Endothelial cell of umbilical vein (primary cell): ENCODE data around the gene CILP2. TPM values are rescaled to one million over a fixed set of nuclear protein-coding genes. Genes with fewer than 3 reads are reported as not detected.

Experiments
- BruUV-seq: library from RNA; stranded (reverse); fragments of 400-500 nt; replicated peaks from 2 replicates; lab custom pipeline; 2021; lab: Mats Ljungman, UMichigan
- CTCF ChIA-PET: fragments of 300-600, 350-600 bp; sonication (Branson Sonifier 250); formaldehyde crosslinking; loops from one replicate; lab custom pipeline; 2021; ENCODE audit warnings: antibody characterized with exemption, inconsistent platforms; lab: Charles Lee
- POLR2A ChIA-PET: fragments of 300-600, 350-600 bp; sonication (Branson Sonifier 250); formaldehyde crosslinking; loops from one replicate; lab custom pipeline; 2021; ENCODE audit warnings: antibody characterized with exemption, inconsistent platforms; lab: Charles Lee
- DNase-seq: peaks from one replicate; pipeline ENCODE4 v3.0.0-alpha.2; 2011; ENCODE audit warnings: low read depth, low spot score
- FAIRE-seq: peaks from 2 replicates; lab custom pipeline; 2011; peaks lifted over from hg19 to GRCh38; lab: Jason Lieb, UNC
- H2AFZ ChIP-seq: 2 replicates; pipeline ENCODE4 v1.6.0; 2012; ENCODE audit warnings: low read depth, low read length, control low read depth, inconsistent platforms
- H3K27ac ChIP-seq: 2 replicates; pipeline ENCODE4 v1.5.1; 2011; ENCODE audit warnings: low read depth, mild to moderate bottlenecking, control low read depth, low read length, moderate library complexity; ENCODE audit not compliant: insufficient read depth
- H3K27me3 ChIP-seq, 2 experiments: 2 replicates each; pipeline versions ENCODE4 v1.6.0 to v1.6.1; 2011; ENCODE audit warnings: low read length in 2 of 2, mixed read lengths in 1 of 2; ENCODE audit not compliant: control insufficient read depth in 2 of 2, insufficient read depth in 2 of 2
- H3K36me3 ChIP-seq, 2 experiments: 2 replicates in 1 of 2; 3 replicates in 1 of 2; pipeline ENCODE4 v1.5.1; 2011; ENCODE audit warnings: low read length in 2 of 2, mild to moderate bottlenecking in 1 of 2, moderate library complexity in 1 of 2; ENCODE audit not compliant: control insufficient read depth in 2 of 2, insufficient read depth in 2 of 2; ENCODE audit errors: extremely low read depth in 1 of 2
- H3K4me1 ChIP-seq: 3 replicates; pipeline ENCODE4 v1.5.1; 2011; ENCODE audit warnings: mild to moderate bottlenecking, low read length; ENCODE audit not compliant: control insufficient read depth, insufficient read depth; ENCODE audit errors: extremely low read depth
- H3K4me2 ChIP-seq: 2 replicates; pipeline ENCODE4 v1.6.1; 2011; ENCODE audit warnings: low read length, control low read depth, mixed read lengths; ENCODE audit not compliant: insufficient read depth
- H3K4me3 ChIP-seq, 3 experiments: fragments of 200-600 bp in 1 of 3; sonication (generic), shearing (Covaris generic) in 1 of 3; replicated peaks in 1 of 3; 2 replicates each; pipeline ENCODE4 v1.5.1; 2011 to 2016; ENCODE audit warnings: control low read depth in 3 of 3, low read length in 3 of 3, mild to moderate bottlenecking in 2 of 3, inconsistent platforms in 1 of 3, low read depth in 1 of 3, moderate library complexity in 1 of 3; ENCODE audit not compliant: insufficient read depth in 1 of 3
- H3K79me2 ChIP-seq: 2 replicates; pipeline ENCODE4 v1.6.0; 2012; ENCODE audit warnings: low read length, inconsistent platforms; ENCODE audit not compliant: control insufficient read depth, insufficient read depth
- H3K9ac ChIP-seq: replicated peaks from 2 replicates; pipeline ENCODE3; 2011; ENCODE audit warnings: low read length, control low read depth; ENCODE audit not compliant: insufficient read depth; ENCODE audit errors: extremely low read depth
- H3K9me1 ChIP-seq: replicated peaks from 3 replicates; pipeline ENCODE4 v1.6.0; 2011; ENCODE audit warnings: mild to moderate bottlenecking, low read length; ENCODE audit not compliant: control insufficient read depth, insufficient read depth; ENCODE audit errors: extremely low read depth
- H3K9me3 ChIP-seq: replicated peaks from 2 replicates; pipeline ENCODE4 v1.5.1; 2012; ENCODE audit warnings: low read length, inconsistent platforms; ENCODE audit not compliant: control insufficient read depth, insufficient read depth
- H4K20me1 ChIP-seq: replicated peaks from 2 replicates; pipeline ENCODE3; 2011; ENCODE audit warnings: mild to moderate bottlenecking, low read length; ENCODE audit not compliant: control insufficient read depth, insufficient read depth; ENCODE audit errors: extremely low read depth
- CTCF ChIP-seq, 2 donors: IDR thresholded peaks; 1 replicate in 1 of 2; 2 replicates in 1 of 2; pipeline ENCODE4 v1.5.1; 2011; ENCODE audit warnings: low read length in 2 of 2, mild to moderate bottlenecking in 2 of 2, moderate library complexity in 2 of 2, control low read depth in 1 of 2, inconsistent platforms in 1 of 2, low read depth in 1 of 2; ENCODE audit not compliant: insufficient read depth in 1 of 2; ENCODE audit errors: extremely low read depth in 1 of 2
- EZH2 ChIP-seq: IDR thresholded peaks from 2 replicates; pipeline ENCODE4 v1.6.1; 2012; ENCODE audit warnings: borderline replicate concordance, low read depth, mild to moderate bottlenecking, moderate library complexity, low read length, inconsistent platforms; ENCODE audit not compliant: severe bottlenecking
- FOS ChIP-seq: IDR thresholded peaks from 2 replicates; pipeline ENCODE4 v1.6.1; 2011; ENCODE audit warnings: mild to moderate bottlenecking, low read length, moderate library complexity, borderline replicate concordance; ENCODE audit not compliant: insufficient read depth
- GATA2 ChIP-seq: IDR thresholded peaks from 2 replicates; pipeline ENCODE4 v1.7.0; 2011; ENCODE audit warnings: low read depth, mild to moderate bottlenecking, moderate library complexity, mixed read lengths, low read length; ENCODE audit not compliant: insufficient read length, insufficient read depth
- JUN ChIP-seq: IDR thresholded peaks from 2 replicates; pipeline ENCODE4 v1.6.1; 2011; ENCODE audit warnings: borderline replicate concordance, low read depth; ENCODE audit not compliant: insufficient read length, insufficient read depth
- MAX ChIP-seq: IDR thresholded peaks from 2 replicates; pipeline ENCODE4 v1.6.1; 2011; ENCODE audit not compliant: insufficient read depth, insufficient read length
- MYC ChIP-seq: IDR thresholded peaks from one replicate; pipeline ENCODE4 v1.6.1; 2011; ENCODE audit warnings: mild to moderate bottlenecking, low read depth, low read length
- POLR2A ChIP-seq: IDR thresholded peaks from 2 replicates; pipeline ENCODE4 v1.6.1; 2012; ENCODE audit warnings: low read depth, mild to moderate bottlenecking, control low read depth, low read length
- POLR2AphosphoS5 ChIP-seq: IDR thresholded peaks from 2 replicates; pipeline ENCODE4 v1.6.1; 2012; ENCODE audit warnings: low read depth, mild to moderate bottlenecking, control low read depth, low read length, moderate library complexity; ENCODE audit not compliant: insufficient read depth
- dilution Hi-C: fragments of 300-500 bp; cut with MboI; formaldehyde crosslinking; loops from one replicate; pipeline ENCODE4 v1.15.0; 2019; ENCODE audit warnings: low sequenced_read_pairs; ENCODE audit not compliant: extremely low pct_ligation_motif_present
- intact Hi-C: fragments of 100-400 bp; cut with micrococcal nuclease; formaldehyde crosslinking; loops from one replicate; pipeline ENCODE4 v1.10.0; 2022
- polyA plus RNA-seq, 4 experiments: library from polyadenylated mRNA; depleted of rRNA in 3 of 4; stranded (reverse) in 3 of 4; unstranded in 1 of 4; fragments of >200 nt; gene quantifications; 2 replicates each; pipeline versions ENCODE4 v1.2.1 to v1.2.3, GENCODE V29; 2011 to 2012; ENCODE audit warnings: missing spikeins in 1 of 4
- total RNA-seq: library from RNA; stranded (reverse); gene quantifications from 2 replicates; pipeline ENCODE4 v1.2.3, GENCODE V29; 2021

The CILP2 gene
- total and polyA plus RNA-seq, 2 donors (not counting 3 experiments of a cell fraction or from before 2014, with no cell fraction given), result 0.01 TPM; not detected in 1

GRCh38 chr19:19507354-19507753 lies 30.7 kb upstream of the CILP2 start:
- Histone ChIP-seq H2AFZ (no peak overlapping the region), H3K4me2 (no peak overlapping the region), H4K20me1 (no peaks in the 10 kb centered on the region), H3K4me1 (no peaks in the 10 kb centered on the region), H3K9me3 (no peaks in the 10 kb centered on the region), H3K4me3 (no peak overlapping the region), H3K27me3 (no peaks in the 10 kb centered on the region), H3K79me2 (no peaks in the 10 kb centered on the region), H3K36me3 (peaks cover 14 to 29% of the 10 kb centered on the region in 2 experiments), H3K9ac (no peak overlapping the region), H3K27ac (no peak overlapping the region), H3K9me1 (no peaks in the 10 kb centered on the region)
- no TSS peak for BruUV-seq
- ChIA-PET CTCF (no interaction called here), POLR2A (interaction anchor here (1.2 kb wide), 1 partner anchor 15 kb away, joined by 7 read pairs; no protein-coding TSS in a partner anchor)
- intact Hi-C loops (no loop called here), dilution Hi-C loops (no loop called here)
- FAIRE-seq (no peak), DNase-seq (no peak)
- TF ChIP-seq CTCF (IDR thresholded peaks at IDR 0.05; ENCODE audit: extremely low read depth in 1 of 2, insufficient read depth in 1 of 2, low read depth in 1 of 2, low read length in 2 of 2) (no peak), POLR2AphosphoS5 (no peak), EZH2 (no peak), MYC (no peak), GATA2 (no peak), MAX (no peak), FOS (no peak), JUN (no peak), POLR2A (no peak)
